Keratinocyte (primary cell): ENCODE results near the gene NOS1AP.

ENCODE experiments used
- EZH2 ChIP-seq: IDR thresholded peaks from one replicate; pipeline ENCODE4 v1.6.1; 2012; ENCODE audit warnings: inconsistent platforms, mild to moderate bottlenecking, low read length, moderate library complexity
- TF ChIP-seq, protein P1 (sequence below), 3 experiments: IDR thresholded peaks in 1 of 3; conservative IDR thresholded peaks in 1 of 3; optimal IDR thresholded peaks in 1 of 3; 2 replicates in 2 of 3; 3 replicates in 1 of 3; pipeline versions ENCODE3 to v1.5.1; 2011; ENCODE audit warnings: low read length in 3 of 3, mild to moderate bottlenecking in 3 of 3, moderate library complexity in 2 of 3, control low read depth in 1 of 3, inconsistent platforms in 1 of 3; ENCODE audit not compliant: insufficient read depth in 2 of 3; ENCODE audit errors: extremely low read depth in 1 of 3

DNA sequence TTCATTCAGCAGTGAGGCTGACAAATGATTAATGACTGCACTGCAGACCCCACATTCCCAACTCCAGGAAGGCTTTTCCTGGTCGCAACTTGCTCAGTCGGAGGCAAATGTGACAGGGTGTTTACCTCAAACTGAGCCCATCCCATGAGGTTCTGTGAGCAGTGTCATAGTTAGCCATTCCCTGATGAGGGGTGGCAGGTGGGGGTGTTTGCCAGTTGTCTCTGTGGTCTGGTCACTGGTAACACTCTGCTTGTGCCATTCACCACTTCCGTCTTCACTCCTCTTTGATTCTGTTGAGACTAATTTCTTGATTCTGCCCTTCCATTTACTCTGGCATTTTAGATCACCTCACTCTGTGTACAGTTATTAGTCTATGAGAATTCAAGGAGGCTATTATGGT is 73.5 kb downstream of the NOS1AP start:
- TF ChIP-seq, protein P1, sequence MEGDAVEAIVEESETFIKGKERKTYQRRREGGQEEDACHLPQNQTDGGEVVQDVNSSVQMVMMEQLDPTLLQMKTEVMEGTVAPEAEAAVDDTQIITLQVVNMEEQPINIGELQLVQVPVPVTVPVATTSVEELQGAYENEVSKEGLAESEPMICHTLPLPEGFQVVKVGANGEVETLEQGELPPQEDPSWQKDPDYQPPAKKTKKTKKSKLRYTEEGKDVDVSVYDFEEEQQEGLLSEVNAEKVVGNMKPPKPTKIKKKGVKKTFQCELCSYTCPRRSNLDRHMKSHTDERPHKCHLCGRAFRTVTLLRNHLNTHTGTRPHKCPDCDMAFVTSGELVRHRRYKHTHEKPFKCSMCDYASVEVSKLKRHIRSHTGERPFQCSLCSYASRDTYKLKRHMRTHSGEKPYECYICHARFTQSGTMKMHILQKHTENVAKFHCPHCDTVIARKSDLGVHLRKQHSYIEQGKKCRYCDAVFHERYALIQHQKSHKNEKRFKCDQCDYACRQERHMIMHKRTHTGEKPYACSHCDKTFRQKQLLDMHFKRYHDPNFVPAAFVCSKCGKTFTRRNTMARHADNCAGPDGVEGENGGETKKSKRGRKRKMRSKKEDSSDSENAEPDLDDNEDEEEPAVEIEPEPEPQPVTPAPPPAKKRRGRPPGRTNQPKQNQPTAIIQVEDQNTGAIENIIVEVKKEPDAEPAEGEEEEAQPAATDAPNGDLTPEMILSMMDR (optimal IDR thresholded peaks at IDR 0.05 in 1 of 3, IDR thresholded peaks at IDR 0.05 in 1 of 3, conservative IDR thresholded peaks at IDR 0.05 in 1 of 3; ENCODE audit: extremely low read depth in 1 of 3, insufficient read depth in 2 of 3, low read length in 3 of 3), result no peak
- TF ChIP-seq EZH2, result no peak
